CD8-positive, alpha-beta memory T cell (primary cell): Measurements from ENCODE around the gene FCER1G. TPM values are rescaled to one million over a fixed set of nuclear protein-coding genes. Genes with fewer than 3 reads are reported as not detected.

Experiments
- CTCF ChIA-PET: fragments of 350-600 bp; sonication (Branson Sonifier 250); formaldehyde crosslinking; loops from one replicate; lab custom pipeline; 2021; ENCODE audit warnings: antibody characterized with exemption; lab: Charles Lee
- POLR2A ChIA-PET: fragments of 350-600 bp; sonication (Branson Sonifier 250); formaldehyde crosslinking; loops from one replicate; lab custom pipeline; 2021; ENCODE audit warnings: antibody characterized with exemption; lab: Charles Lee
- DNase-seq, 5 donors: peaks; one replicate each; pipeline versions ENCODE4 v3.0.0 to v3.0.0-alpha.2; 2020 to 2022; ENCODE audit warnings: mixed read lengths in 1 of 5
- H3K27ac ChIP-seq: one replicate; pipeline ENCODE4 v1.7.0; 2013; ENCODE audit warnings: low read depth, mild to moderate bottlenecking, low read length, moderate library complexity
- H3K27me3 ChIP-seq: 2 replicates; pipeline ENCODE4 v1.7.0; 2013; ENCODE audit warnings: low read length, mild to moderate bottlenecking; ENCODE audit not compliant: insufficient read depth, poor library complexity, severe bottlenecking
- H3K36me3 ChIP-seq: 2 replicates; pipeline ENCODE4 v1.7.0; 2013; ENCODE audit warnings: mild to moderate bottlenecking, low read length, moderate library complexity; ENCODE audit not compliant: insufficient read depth
- H3K4me1 ChIP-seq: 2 replicates; pipeline ENCODE4 v1.7.0; 2013; ENCODE audit warnings: mild to moderate bottlenecking, low read length, moderate library complexity; ENCODE audit not compliant: insufficient read depth
- H3K4me3 ChIP-seq: 2 replicates; pipeline ENCODE4 v1.7.0; 2013; ENCODE audit warnings: mild to moderate bottlenecking, low read length
- H3K9me3 ChIP-seq: 2 replicates; pipeline ENCODE4 v1.7.0; 2013; ENCODE audit warnings: mild to moderate bottlenecking, low read length
- H3K27ac Mint-ChIP-seq, 8 donors: one replicate each; pipeline ENCODE4 v1.8.0; 2020 to 2021; ENCODE audit warnings: mixed read lengths in 8 of 8, mild to moderate bottlenecking in 6 of 8, inconsistent platforms in 3 of 8, moderate library complexity in 3 of 8
- H3K27me3 Mint-ChIP-seq, 2 donors: one replicate each; pipeline ENCODE4 v1.8.0; 2020 to 2021; ENCODE audit warnings: mixed read lengths in 2 of 2, mild to moderate bottlenecking in 1 of 2, moderate library complexity in 1 of 2
- H3K36me3 Mint-ChIP-seq, 3 donors: one replicate each; pipeline ENCODE4 v1.8.0; 2020 to 2021; ENCODE audit warnings: mixed read lengths in 3 of 3, inconsistent platforms in 1 of 3, mild to moderate bottlenecking in 1 of 3
- H3K4me1 Mint-ChIP-seq, 3 donors: one replicate each; pipeline ENCODE4 v1.8.0; 2020 to 2021; ENCODE audit warnings: mixed read lengths in 3 of 3, inconsistent platforms in 1 of 3, mild to moderate bottlenecking in 1 of 3
- H3K4me3 Mint-ChIP-seq, 7 donors: one replicate each; pipeline ENCODE4 v1.8.0; 2020 to 2021; ENCODE audit warnings: mixed read lengths in 7 of 7, mild to moderate bottlenecking in 6 of 7, moderate library complexity in 4 of 7, inconsistent platforms in 2 of 7
- H3K9me3 Mint-ChIP-seq, 5 donors: one replicate each; pipeline ENCODE4 v1.8.0; 2020 to 2022; ENCODE audit warnings: mixed read lengths in 5 of 5, mild to moderate bottlenecking in 3 of 5, moderate library complexity in 2 of 5, inconsistent platforms in 1 of 5
- polyA plus RNA-seq: library from polyadenylated mRNA; unstranded; fragments of 300-500 nt; fragmentation: Illumina TruSeq; gene quantifications from one replicate; pipeline ENCODE4 v1.2.3, GENCODE V29; 2021
- total RNA-seq, 2 experiments: library from RNA; stranded (reverse); gene quantifications; one replicate each; pipeline ENCODE4 v1.2.3, GENCODE V29; 2021

Gene FCER1G
- total and polyA plus RNA-seq, 3 experiments from 2014 or later, result 4.1 to 19.0 (median 5.1) TPM

- peak overlapping the region; percentile 89 for H3K27ac ChIP-seq
- Mint-ChIP-seq H3K36me3 (peaks cover 0 to 44% (median 13%) of the 10 kb centered on the region in 3 donors), H3K4me1 (peaks cover 67 to 87% (median 85%) of the 10 kb centered on the region in 3 donors), H3K27me3 (peaks cover 0 to 5% of the 10 kb centered on the region in 2 donors), H3K27ac (peak overlapping the region; percentile 93 to 100 (median 99)), H3K4me3 (peak overlapping the region; percentile 95 to 100 (median 100)), H3K9me3 (no peaks in the 10 kb centered on the region)
- peak overlapping the region; percentile 98 for H3K4me3 ChIP-seq
- peaks cover 25% of the 10 kb centered on the region for H3K36me3 ChIP-seq
- H3K9me3 ChIP-seq, result no peaks in the 10 kb centered on the region
- no peaks in the 10 kb centered on the region for H3K27me3 ChIP-seq
- no peak for DNase-seq
- H3K4me1 ChIP-seq, result peaks cover 52% of the 10 kb centered on the region
- ChIA-PET CTCF (interaction anchor here (0.8 to 3.3 kb wide), 6 partner anchors 11 to 204 kb away, joined by 3 to 17 read pairs (median 4); partner anchors contain the start of genes PPOX and TOMM40L), POLR2A (interaction anchor here (1.1 to 2.1 kb wide), 4 partner anchors 8 to 48 kb away, joined by 3 to 15 read pairs (median 8); partner anchors contain the start of genes NDUFS2, PPOX and TOMM40L)
Observed at GRCh38 chr1:161177936-161178244, 37.2 kb upstream of the FCER1G start.

DNA sequence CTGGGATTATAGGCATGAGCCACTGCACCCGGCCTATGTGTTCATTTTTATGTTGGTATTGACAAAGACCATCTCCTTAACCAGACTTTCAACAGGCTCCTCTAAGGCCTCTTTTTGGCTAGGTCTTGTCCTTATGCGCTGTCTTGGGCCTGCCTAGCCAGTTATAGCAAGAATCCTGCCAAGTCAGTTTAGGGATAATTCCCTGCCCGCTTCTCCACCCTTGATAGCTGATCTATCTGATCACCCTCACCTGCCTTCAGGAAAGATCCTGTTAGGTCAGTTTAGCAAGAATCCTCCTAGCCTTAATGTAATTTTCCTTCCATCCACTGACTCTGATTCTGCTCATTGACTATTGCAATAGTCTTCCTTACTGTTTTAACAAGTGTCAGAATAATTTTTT, 35.4 kb upstream of the FCER1G start:
- Mint-ChIP-seq H3K9me3 (no peaks in the 10 kb centered on the region), H3K27me3 (peaks cover 0 to 3% of the 10 kb centered on the region in 2 donors), H3K36me3 (peaks cover 0 to 31% (median 3%) of the 10 kb centered on the region in 3 donors), H3K27ac (peak overlapping the region in 7 of 8 donors; percentile 47 to 90 (median 84)), H3K4me1 (peaks cover 76 to 88% (median 87%) of the 10 kb centered on the region in 3 donors), H3K4me3 (peak overlapping the region in 4 of 7 donors; percentile 32 to 69 (median 38))
- Histone ChIP-seq H3K27me3 (no peaks in the 10 kb centered on the region), H3K36me3 (peaks cover 12% of the 10 kb centered on the region), H3K4me3 (no peak overlapping the region), H3K4me1 (peaks cover 70% of the 10 kb centered on the region), H3K9me3 (no peaks in the 10 kb centered on the region), H3K27ac (no peak overlapping the region)
- DNase-seq, result no peak
- ChIA-PET POLR2A (interaction anchor here (1.1 to 1.2 kb wide), 2 partner anchors 21 to 24 kb away, joined by 4 to 12 read pairs; no protein-coding TSS in a partner anchor), CTCF (interaction anchor here (1.1 to 5.6 kb wide), 5 partner anchors 13 to 126 kb away, joined by 5 to 71 read pairs (median 20); partner anchors contain the start of genes NDUFS2, PPOX and TOMM40L)

- Mint-ChIP-seq H3K27me3 (peaks cover 0 to 3% of the 10 kb centered on the region in 2 donors), H3K4me3 (peak overlapping the region; percentile 14 to 78 (median 38)), H3K27ac (peak overlapping the region; percentile 13 to 92 (median 84)), H3K9me3 (no peaks in the 10 kb centered on the region), H3K4me1 (peaks cover 75 to 86% (median 85%) of the 10 kb centered on the region in 3 donors), H3K36me3 (peaks cover 0 to 22% (median 3%) of the 10 kb centered on the region in 3 donors)
- ChIA-PET CTCF (interaction anchor here (0.6 to 5.6 kb wide), 7 partner anchors 12 to 201 kb away, joined by 4 to 71 read pairs (median 13); partner anchors contain the start of genes NDUFS2, PPOX and TOMM40L), POLR2A (interaction anchor here (2.6 kb wide), 1 partner anchor 45 kb away, joined by 14 read pairs; the partner anchor contains the start of gene TOMM40L)
- H3K4me3 ChIP-seq, result no peak overlapping the region
- H3K27ac ChIP-seq, result no peak overlapping the region
- DNase-seq, result no peak
- H3K4me1 ChIP-seq, result peaks cover 73% of the 10 kb centered on the region
- no peaks in the 10 kb centered on the region for H3K27me3 ChIP-seq
- H3K9me3 ChIP-seq, result no peaks in the 10 kb centered on the region
- H3K36me3 ChIP-seq, result peaks cover 4% of the 10 kb centered on the region
Observed at GRCh38 chr1:161180639-161181038, 34.5 kb upstream of the FCER1G start.

- no peaks in the 10 kb centered on the region for H3K36me3 ChIP-seq
- peak overlapping the region; percentile 60 for H3K27ac ChIP-seq
- H3K27me3 ChIP-seq, result no peaks in the 10 kb centered on the region
- no peaks in the 10 kb centered on the region for H3K9me3 ChIP-seq
- DNase-seq, result peak in 3 of 5 donors; percentile 50 to 72 (median 54)
- Mint-ChIP-seq H3K4me3 (peak overlapping the region; percentile 71 to 99 (median 79)), H3K27me3 (peaks cover 0 to 1% of the 10 kb centered on the region in 2 donors), H3K9me3 (no peaks in the 10 kb centered on the region), H3K27ac (peak overlapping the region; percentile 81 to 99 (median 92)), H3K4me1 (peaks cover 73 to 86% (median 85%) of the 10 kb centered on the region in 3 donors), H3K36me3 (peaks cover 0 to 6% (median 2%) of the 10 kb centered on the region in 3 donors)
- H3K4me3 ChIP-seq, result peak overlapping the region; percentile 26
- ChIA-PET CTCF (interaction anchor here (1.0 to 5.6 kb wide), 10 partner anchors 11 to 200 kb away, joined by 3 to 71 read pairs (median 10); partner anchors contain the start of genes NDUFS2, PPOX and TOMM40L), POLR2A (interaction anchor here (0.9 to 2.6 kb wide), 10 partner anchors 9 to 136 kb away, joined by 3 to 15 read pairs (median 7); partner anchors contain the start of genes NDUFS2, PPOX, SDHC and TOMM40L)
- peaks cover 76% of the 10 kb centered on the region for H3K4me1 ChIP-seq
Observed at GRCh38 chr1:161182214-161182613, 32.9 kb upstream of the FCER1G start.

GRCh38 chr1:161185282-161185682, 29.8 kb upstream of the FCER1G start:
- Mint-ChIP-seq H3K27me3 (peaks cover 0 to 1% of the 10 kb centered on the region in 2 donors), H3K4me1 (peaks cover 75 to 87% (median 86%) of the 10 kb centered on the region in 3 donors), H3K27ac (peak overlapping the region; percentile 58 to 98 (median 90)), H3K4me3 (peak overlapping the region; percentile 82 to 94 (median 88)), H3K9me3 (no peaks in the 10 kb centered on the region), H3K36me3 (peaks cover 0 to 5% (median 0%) of the 10 kb centered on the region in 3 donors)
- ChIA-PET CTCF (interaction anchor here (0.6 to 2.4 kb wide), 4 partner anchors 17 to 213 kb away, joined by 3 to 10 read pairs (median 6); partner anchors contain the start of genes NDUFS2 and TOMM40L), POLR2A (interaction anchor here (0.6 to 1.3 kb wide), 5 partner anchors 8 to 351 kb away, joined by 3 to 11 read pairs (median 3); partner anchors contain the start of genes B4GALT3 and TSTD1)
- Histone ChIP-seq H3K27me3 (no peaks in the 10 kb centered on the region), H3K36me3 (no peaks in the 10 kb centered on the region), H3K27ac (peak overlapping the region; percentile 28), H3K4me1 (peaks cover 85% of the 10 kb centered on the region), H3K4me3 (peak overlapping the region; percentile 19), H3K9me3 (no peaks in the 10 kb centered on the region)
- DNase-seq, result peak; percentile 64 to 90 (median 86)

- H3K4me3 Mint-ChIP-seq, result peak overlapping the region; percentile 82 to 94 (median 88)
- no peaks in the 10 kb centered on the region for H3K27me3 ChIP-seq
- no peaks in the 10 kb centered on the region for H3K9me3 Mint-ChIP-seq
- H3K36me3 ChIP-seq, result no peaks in the 10 kb centered on the region
- ChIA-PET CTCF (interaction anchor here (0.6 to 2.4 kb wide), 5 partner anchors 16 to 212 kb away, joined by 3 to 10 read pairs (median 4); partner anchors contain the start of genes NDUFS2, PPOX and TOMM40L), POLR2A (interaction anchor here (0.6 to 1.9 kb wide), 7 partner anchors 8 to 351 kb away, joined by 3 to 11 read pairs (median 3); partner anchors contain the start of genes B4GALT3, NDUFS2 and TSTD1)
- H3K36me3 Mint-ChIP-seq, result peaks cover 0 to 5% (median 0%) of the 10 kb centered on the region in 3 donors
- H3K4me1 Mint-ChIP-seq, result peaks cover 69 to 85% (median 81%) of the 10 kb centered on the region in 3 donors
- DNase-seq, result no peak
- H3K27ac Mint-ChIP-seq, result peak overlapping the region; percentile 58 to 98 (median 90)
- no peaks in the 10 kb centered on the region for H3K9me3 ChIP-seq
- H3K4me1 ChIP-seq, result peaks cover 79% of the 10 kb centered on the region
- H3K27ac ChIP-seq, result peak overlapping the region; percentile 28
- H3K4me3 ChIP-seq, result peak overlapping the region; percentile 19
- H3K27me3 Mint-ChIP-seq, result peaks cover 0 to 1% of the 10 kb centered on the region in 2 donors
Observed at GRCh38 chr1:161185732-161186311, 29.3 kb upstream of the FCER1G start.

GRCh38 chr1:161187311-161187710, 27.8 kb upstream of the FCER1G start:
- Histone ChIP-seq H3K27me3 (no peaks in the 10 kb centered on the region), H3K27ac (no peak overlapping the region), H3K36me3 (no peaks in the 10 kb centered on the region), H3K4me3 (peak overlapping the region; percentile 15), H3K4me1 (peaks cover 71% of the 10 kb centered on the region), H3K9me3 (no peaks in the 10 kb centered on the region)
- H3K4me1 Mint-ChIP-seq, result peaks cover 61 to 79% (median 71%) of the 10 kb centered on the region in 3 donors
- peaks cover 0 to 5% (median 0%) of the 10 kb centered on the region in 3 donors for H3K36me3 Mint-ChIP-seq
- POLR2A ChIA-PET, result interaction anchor here (1.9 kb wide), 1 partner anchor 15 kb away, joined by 7 read pairs; the partner anchor contains the start of gene NDUFS2
- CTCF ChIA-PET, result interaction anchor here (0.7 to 2.4 kb wide), 2 partner anchors 15 to 38 kb away, joined by 3 to 10 read pairs; partner anchors contain the start of genes NDUFS2 and TOMM40L
- peak overlapping the region; percentile 73 to 95 (median 89) for H3K27ac Mint-ChIP-seq
- peaks cover 0 to 1% of the 10 kb centered on the region in 2 donors for H3K27me3 Mint-ChIP-seq
- DNase-seq, result no peak
- H3K4me3 Mint-ChIP-seq, result peak overlapping the region in 4 of 7 donors; percentile 12 to 52 (median 37)
- no peaks in the 10 kb centered on the region for H3K9me3 Mint-ChIP-seq
